Lung (tissue), 12 donors: ENCODE data around the gene PGM2L1. TPM values are rescaled to one million over a fixed set of nuclear protein-coding genes. Genes with fewer than 3 reads are reported as not detected.

Experiments used
- ATAC-seq: fragments of 200-7000 bp; cut with Tn5 transposase; one replicate; pipeline ENCODE4 v1.9.1; 2020; ENCODE audit warnings: moderate number of reproducible peaks; ENCODE audit not compliant: insufficient read depth, low FRiP score
- DNase-seq, 3 donors: peaks; one replicate each; pipeline ENCODE4 v3.0.0-alpha.2; 2013 to 2017
- H3K27ac ChIP-seq, 2 donors: one replicate each; pipeline ENCODE4 v1.5.1; 2013; ENCODE audit warnings: mild to moderate bottlenecking in 2 of 2, moderate library complexity in 2 of 2, control low read depth in 1 of 2, inconsistent platforms in 1 of 2, low read depth in 1 of 2, low read length in 1 of 2
- H3K27me3 ChIP-seq, 3 donors: one replicate each; pipeline ENCODE4 v1.5.1; 2013; ENCODE audit warnings: low read length in 2 of 3; ENCODE audit not compliant: control insufficient read depth in 3 of 3, insufficient read depth in 3 of 3
- H3K36me3 ChIP-seq, 4 donors: one replicate each; pipeline ENCODE4 v1.5.1; 2013; ENCODE audit warnings: low read length in 4 of 4, mild to moderate bottlenecking in 1 of 4, moderate library complexity in 1 of 4; ENCODE audit not compliant: control insufficient read depth in 4 of 4, insufficient read depth in 4 of 4
- H3K4me1 ChIP-seq, 5 donors: one replicate each; pipeline ENCODE4 v1.5.1; 2013; ENCODE audit warnings: low read length in 5 of 5, mild to moderate bottlenecking in 2 of 5, moderate library complexity in 1 of 5; ENCODE audit not compliant: control insufficient read depth in 5 of 5, insufficient read depth in 5 of 5
- H3K4me3 ChIP-seq: one replicate; pipeline ENCODE4 v1.5.1; 2013; ENCODE audit warnings: mild to moderate bottlenecking, control low read depth, moderate library complexity
- H3K9ac ChIP-seq, 2 donors: one replicate each; pipeline ENCODE4 v1.5.1; 2013; ENCODE audit warnings: low read length in 2 of 2, control low read depth in 1 of 2; ENCODE audit not compliant: insufficient read depth in 1 of 2
- H3K9me3 ChIP-seq, 4 donors: one replicate each; pipeline ENCODE4 v1.5.1; 2013; ENCODE audit warnings: low read length in 3 of 4, mild to moderate bottlenecking in 1 of 4, moderate library complexity in 1 of 4; ENCODE audit not compliant: control insufficient read depth in 4 of 4, insufficient read depth in 3 of 4
- CTCF ChIP-seq: IDR thresholded peaks from 2 replicates; pipeline ENCODE4 v1.5.1; 2012; ENCODE audit warnings: mild to moderate bottlenecking; ENCODE audit errors: control extremely low read depth, extremely low read depth
- WGBS, 2 donors: extraction: QIAGEN DNeasy Blood & Tissue Kit; methylation state at CpG; one replicate each; pipeline ENCODE4 v1.1.7; 2013; 5-methylcytosine and 5-hydroxymethylcytosine counted together
- polyA plus RNA-seq, 2 donors: library from polyadenylated mRNA; stranded (reverse); fragments of 200-250 nt; gene quantifications; one replicate each; pipeline ENCODE4 v1.2.1, GENCODE V29; 2013
- total RNA-seq, 2 donors: library from RNA; depleted of rRNA in 1 of 2; stranded (reverse); fragments of >200 nt in 1 of 2; gene quantifications; one replicate each; pipeline ENCODE4 v1.2.1, GENCODE V29; 2014 to 2021
- donor health status: control.
- donor health status: control.
- donor health status: Bipolar disorder and iron deficiency.
- donor health status: healthy.
- donor health status: DM: yes; HTN: yes; CAD: no.

The PGM2L1 gene
- total and polyA plus RNA-seq, 4 donors = 1.2 to 10.4 (median 5.1) TPM

GRCh38 chr11:74380746-74381439 is 17.3 kb downstream of the PGM2L1 start:
- no peak overlapping the region for H3K27ac ChIP-seq
- DNase-seq = peak in 1 of 3 donors; percentile 6
- H3K36me3 ChIP-seq = no peaks in the 10 kb centered on the region
- no peaks in the 10 kb centered on the region for H3K9me3 ChIP-seq
- no peak for TF ChIP-seq CTCF
- no peaks in the 10 kb centered on the region for H3K27me3 ChIP-seq
- no peaks in the 10 kb centered on the region for H3K4me1 ChIP-seq
- no peak overlapping the region for H3K9ac ChIP-seq
- no peak overlapping the region for H3K4me3 ChIP-seq
- no peak for ATAC-seq
- 95 to 96% methylated on average over 1 of the region's 1 CpG for WGBS, 2 donors

- H3K9me3 ChIP-seq = no peaks in the 10 kb centered on the region
- no peaks in the 10 kb centered on the region for H3K4me1 ChIP-seq
- no peak overlapping the region for H3K4me3 ChIP-seq
- H3K9ac ChIP-seq = no peak overlapping the region
- no peak overlapping the region for H3K27ac ChIP-seq
- no peaks in the 10 kb centered on the region for H3K27me3 ChIP-seq
- ATAC-seq (no peak), DNase-seq (no peak)
- 97 to 98% methylated on average over 3 of the region's 3 CpGs for WGBS, 2 donors
- peaks cover 0 to 4% (median 0%) of the 10 kb centered on the region in 4 donors for H3K36me3 ChIP-seq
- no peak for TF ChIP-seq CTCF
Measured at GRCh38 chr11:74377689-74378088, 20.5 kb downstream of the PGM2L1 start.

DNA sequence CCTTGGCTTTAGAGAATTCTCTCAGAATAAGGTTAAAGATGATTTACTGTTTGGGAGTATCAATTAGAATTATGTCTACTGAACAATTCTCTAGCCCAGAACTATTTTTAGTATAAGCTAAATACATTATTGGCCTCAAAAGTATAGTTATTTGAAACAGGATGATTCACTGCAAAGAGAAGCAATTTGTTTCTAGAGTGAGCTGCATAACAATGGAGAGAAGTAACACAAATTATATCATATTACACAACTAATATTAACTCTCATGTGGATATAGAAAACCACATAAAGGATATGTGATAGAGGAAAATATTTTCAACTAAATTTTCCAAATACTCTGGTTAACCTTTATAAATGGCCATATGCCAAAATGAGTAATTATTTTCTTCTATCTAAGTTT is 24.9 kb downstream of the PGM2L1 start:
- H3K27me3 ChIP-seq = no peaks in the 10 kb centered on the region
- H3K36me3 ChIP-seq = peaks cover 0 to 4% (median 0%) of the 10 kb centered on the region in 4 donors
- no peak overlapping the region for H3K27ac ChIP-seq
- TF ChIP-seq CTCF = no peak
- H3K4me3 ChIP-seq = no peak overlapping the region
- H3K9me3 ChIP-seq = no peaks in the 10 kb centered on the region
- no peak for DNase-seq
- H3K9ac ChIP-seq = no peak overlapping the region
- no peaks in the 10 kb centered on the region for H3K4me1 ChIP-seq
- no peak for ATAC-seq
